HuH-7 (cell line): ENCODE results near the gene RBMS1.

Source experiments
- DNase-seq: peaks from one replicate; pipeline ENCODE4 v3.0.0; 2011; ENCODE audit warnings: low spot score

The RBMS1 gene

GRCh38 chr2:160301420-160301819 lies 192.2 kb downstream of the RBMS1 start:
- DNase-seq: no peak

GRCh38 chr2:160300203-160300602 lies 193.4 kb downstream of the RBMS1 start:
- no peak for DNase-seq

- DNase-seq: no peak
Observed at GRCh38 chr2:160299540-160299939, 194.1 kb downstream of the RBMS1 start.

- no peak for DNase-seq
Observed at GRCh38 chr2:160298960-160299359, 194.6 kb downstream of the RBMS1 start.

- no peak for DNase-seq
Observed at GRCh38 chr2:160295519-160296207, 197.9 kb downstream of the RBMS1 start.

GRCh38 chr2:160294889-160295288 lies 198.7 kb downstream of the RBMS1 start:
- DNase-seq: no peak

GRCh38 chr2:160294339-160294803 lies 199.2 kb downstream of the RBMS1 start:
- no peak for DNase-seq

GRCh38 chr2:160293391-160294091 lies 200.1 kb downstream of the RBMS1 start:
- DNase-seq: no peak

- no peak for DNase-seq
Observed at GRCh38 chr2:160292225-160292624, 201.4 kb downstream of the RBMS1 start.

- no peak for DNase-seq
Observed at GRCh38 chr2:160291382-160291781, 202.2 kb downstream of the RBMS1 start.

- no peak for DNase-seq
Observed at GRCh38 chr2:160290598-160290997, 203.0 kb downstream of the RBMS1 start.

- no peak for DNase-seq
Observed at GRCh38 chr2:160289831-160290230, 203.8 kb downstream of the RBMS1 start.

- no peak for DNase-seq
Observed at GRCh38 chr2:160289126-160289525, 204.5 kb downstream of the RBMS1 start.

GRCh38 chr2:160288324-160288723 lies 205.3 kb downstream of the RBMS1 start:
- DNase-seq: no peak

GRCh38 chr2:160287476-160287875 lies 206.1 kb downstream of the RBMS1 start:
- no peak for DNase-seq

GRCh38 chr2:160286551-160286950 lies 207.1 kb downstream of the RBMS1 start:
- DNase-seq: no peak

GRCh38 chr2:160283675-160284074 lies 209.9 kb downstream of the RBMS1 start:
- DNase-seq: no peak

- DNase-seq: no peak
Observed at GRCh38 chr2:160282063-160282580, 211.5 kb downstream of the RBMS1 start.

- no peak for DNase-seq
Observed at GRCh38 chr2:160281213-160281612, 212.4 kb downstream of the RBMS1 start.

- no peak for DNase-seq
Observed at GRCh38 chr2:160279813-160280465, 213.7 kb downstream of the RBMS1 start.

- peak; percentile 28 for DNase-seq
Observed at GRCh38 chr2:160278879-160279177, 214.8 kb downstream of the RBMS1 start.

- no peak for DNase-seq
Observed at GRCh38 chr2:160278101-160278878, 215.3 kb downstream of the RBMS1 start.
